BLaER1 treated with 17β-estradiol and CSF1 and Interleukin-3, amounts not matched to agents 10 nM and 100 nM (cell line): ENCODE data around the gene DIAPH2.

Experiments
- H3K27ac ChIP-seq, 11 experiments: shearing (Covaris generic); formaldehyde crosslinking; 2 replicates each; pipeline ENCODE4 v1.8.1; 2022
- H3K27me3 ChIP-seq, 11 experiments: shearing (Covaris generic); formaldehyde crosslinking; 2 replicates each; pipeline ENCODE4 v1.8.1; 2022
- H3K36me3 ChIP-seq, 11 experiments: shearing (Covaris generic); formaldehyde crosslinking; 2 replicates each; pipeline ENCODE4 v1.8.1; 2022
- H3K4me1 ChIP-seq, 10 experiments: shearing (Covaris generic); formaldehyde crosslinking; 2 replicates each; pipeline ENCODE4 v1.8.1; 2022
- H3K4me2 ChIP-seq, 11 experiments: shearing (Covaris generic); formaldehyde crosslinking; 2 replicates each; pipeline ENCODE4 v1.8.1; 2022
- H3K4me3 ChIP-seq, 10 experiments: shearing (Covaris generic); formaldehyde crosslinking; 2 replicates each; pipeline ENCODE4 v1.8.1; 2022
- H3K9ac ChIP-seq, 11 experiments: shearing (Covaris generic); formaldehyde crosslinking; 2 replicates each; pipeline ENCODE4 v1.8.1; 2022
- H3K9me3 ChIP-seq, 11 experiments: shearing (Covaris generic); formaldehyde crosslinking; replicated peaks in 1 of 11; 2 replicates each; pipeline ENCODE4 v1.8.1; 2022
- H4K20me1 ChIP-seq, 11 experiments: shearing (Covaris generic); formaldehyde crosslinking; 2 replicates each; pipeline ENCODE4 v1.8.1; 2022
- Cebpa-rat ChIP-seq, 11 experiments: shearing (Covaris generic); IDR thresholded peaks; 2 replicates each; pipeline ENCODE4 v1.8.1; 2022

The DIAPH2 gene

GRCh38 chrX:97215186-97215585, 530.5 kb downstream of the DIAPH2 start:
- Histone ChIP-seq H3K36me3 (no peaks in the 10 kb centered on the region), H3K4me3 (no peak overlapping the region), H3K9me3 (no peaks in the 10 kb centered on the region), H3K27me3 (peaks cover 75 to 100% (median 97%) of the 10 kb centered on the region in 11 experiments), H4K20me1 (peaks cover 0 to 6% (median 0%) of the 10 kb centered on the region in 11 experiments; a peak in 2 of 22 replicates), H3K9ac (no peak overlapping the region), H3K27ac (no peak overlapping the region), H3K4me2 (no peak overlapping the region), H3K4me1 (no peaks in the 10 kb centered on the region)
- TF ChIP-seq Cebpa-rat (IDR thresholded peaks at IDR 0.05) = no peak

GRCh38 chrX:97224148-97224547, 539.5 kb downstream of the DIAPH2 start:
- Histone ChIP-seq H3K9ac (no peak overlapping the region), H3K36me3 (no peaks in the 10 kb centered on the region), H3K4me2 (no peak overlapping the region), H3K27ac (no peak overlapping the region), H3K9me3 (no peaks in the 10 kb centered on the region), H3K27me3 (peaks cover 82 to 99% (median 93%) of the 10 kb centered on the region in 11 experiments), H4K20me1 (peaks cover 0 to 7% (median 0%) of the 10 kb centered on the region in 11 experiments; a peak in 2 of 22 replicates), H3K4me1 (no peaks in the 10 kb centered on the region; a peak in 1 of 20 replicates), H3K4me3 (no peak overlapping the region)
- no peak for TF ChIP-seq Cebpa-rat (IDR thresholded peaks at IDR 0.05)

- H3K4me1 ChIP-seq = no peaks in the 10 kb centered on the region
- H3K27me3 ChIP-seq = peaks cover 85 to 99% (median 96%) of the 10 kb centered on the region in 11 experiments
- H3K9ac ChIP-seq = no peak overlapping the region
- H3K4me3 ChIP-seq = no peak overlapping the region
- no peaks in the 10 kb centered on the region for H3K9me3 ChIP-seq
- H3K4me2 ChIP-seq = no peak overlapping the region
- H4K20me1 ChIP-seq = peaks cover 0 to 6% (median 0%) of the 10 kb centered on the region in 11 experiments; a peak in 4 of 22 replicates
- H3K36me3 ChIP-seq = no peaks in the 10 kb centered on the region
- no peak for TF ChIP-seq Cebpa-rat (IDR thresholded peaks at IDR 0.05)
- no peak overlapping the region for H3K27ac ChIP-seq
Observed at GRCh38 chrX:97229318-97229717, 544.7 kb downstream of the DIAPH2 start.

- Histone ChIP-seq H3K27ac (no peak overlapping the region), H3K4me2 (no peak overlapping the region), H4K20me1 (peaks cover 0 to 6% (median 0%) of the 10 kb centered on the region in 11 experiments; a peak in 4 of 22 replicates), H3K36me3 (no peaks in the 10 kb centered on the region), H3K9me3 (no peaks in the 10 kb centered on the region), H3K9ac (no peak overlapping the region), H3K4me3 (no peak overlapping the region), H3K4me1 (no peaks in the 10 kb centered on the region), H3K27me3 (peaks cover 80 to 99% (median 94%) of the 10 kb centered on the region in 11 experiments)
- TF ChIP-seq Cebpa-rat (IDR thresholded peaks at IDR 0.05) = no peak
Observed at GRCh38 chrX:97230948-97231347, 546.3 kb downstream of the DIAPH2 start.

GRCh38 chrX:97234471-97235081, 549.9 kb downstream of the DIAPH2 start:
- H3K4me2 ChIP-seq = no peak overlapping the region
- H3K27me3 ChIP-seq = peaks cover 76 to 99% (median 94%) of the 10 kb centered on the region in 11 experiments

GRCh38 chrX:97238632-97239031, 554.0 kb downstream of the DIAPH2 start:
- Histone ChIP-seq H3K4me1 (no peaks in the 10 kb centered on the region), H3K9ac (no peak overlapping the region), H3K27ac (no peak overlapping the region), H3K36me3 (no peaks in the 10 kb centered on the region), H3K4me3 (no peak overlapping the region), H4K20me1 (no peaks in the 10 kb centered on the region; a peak in 2 of 22 replicates), H3K27me3 (peaks cover 71 to 100% (median 97%) of the 10 kb centered on the region in 11 experiments), H3K4me2 (no peak overlapping the region), H3K9me3 (no peaks in the 10 kb centered on the region)
- TF ChIP-seq Cebpa-rat (IDR thresholded peaks at IDR 0.05) = no peak

More at GRCh38 chrX:97234471-97235081, 549.9 kb downstream of the DIAPH2 start:
- H3K27ac ChIP-seq = no peak overlapping the region
- no peak overlapping the region for H3K9ac ChIP-seq
- no peaks in the 10 kb centered on the region for H3K4me1 ChIP-seq
- peaks cover 0 to 5% (median 0%) of the 10 kb centered on the region in 11 experiments; a peak in 5 of 22 replicates for H4K20me1 ChIP-seq
- H3K9me3 ChIP-seq = no peaks in the 10 kb centered on the region
- no peak for TF ChIP-seq Cebpa-rat (IDR thresholded peaks at IDR 0.05)
- no peak overlapping the region for H3K4me3 ChIP-seq
- H3K36me3 ChIP-seq = no peaks in the 10 kb centered on the region

- TF ChIP-seq Cebpa-rat (IDR thresholded peaks at IDR 0.05) = no peak
- Histone ChIP-seq H3K9ac (no peak overlapping the region), H3K27ac (no peak overlapping the region), H3K36me3 (peaks cover 0 to 22% (median 0%) of the 10 kb centered on the region in 11 experiments; a peak in 3 of 22 replicates), H4K20me1 (no peaks in the 10 kb centered on the region; a peak in 2 of 22 replicates), H3K4me3 (no peak overlapping the region), H3K9me3 (no peaks in the 10 kb centered on the region), H3K4me1 (no peaks in the 10 kb centered on the region), H3K4me2 (no peak overlapping the region), H3K27me3 (peaks cover 44 to 95% (median 78%) of the 10 kb centered on the region in 11 experiments)
Observed at GRCh38 chrX:97252111-97252510, 567.5 kb downstream of the DIAPH2 start.

GRCh38 chrX:97260679-97261078, 576.0 kb downstream of the DIAPH2 start:
- H3K9me3 ChIP-seq = no peaks in the 10 kb centered on the region
- peaks cover 33 to 78% (median 59%) of the 10 kb centered on the region in 11 experiments for H3K27me3 ChIP-seq

GRCh38 chrX:97266406-97267121, 581.9 kb downstream of the DIAPH2 start:
- H3K27me3 ChIP-seq = peaks cover 22 to 75% (median 40%) of the 10 kb centered on the region in 11 experiments
- TF ChIP-seq Cebpa-rat (IDR thresholded peaks at IDR 0.05) = no peak
- no peaks in the 10 kb centered on the region for H4K20me1 ChIP-seq
- peaks cover 0 to 8% (median 0%) of the 10 kb centered on the region in 10 experiments; a peak in 1 of 20 replicates for H3K4me1 ChIP-seq
- no peak overlapping the region for H3K4me3 ChIP-seq
- H3K9me3 ChIP-seq = no peaks in the 10 kb centered on the region
- no peaks in the 10 kb centered on the region for H3K36me3 ChIP-seq
- no peak overlapping the region for H3K9ac ChIP-seq
- H3K4me2 ChIP-seq = no peak overlapping the region
- H3K27ac ChIP-seq = no peak overlapping the region

More at GRCh38 chrX:97260679-97261078, 576.0 kb downstream of the DIAPH2 start:
- TF ChIP-seq Cebpa-rat (IDR thresholded peaks at IDR 0.05) = no peak
- peaks cover 0 to 37% (median 0%) of the 10 kb centered on the region in 11 experiments; a peak in 4 of 22 replicates for H3K36me3 ChIP-seq
- no peak overlapping the region for H3K9ac ChIP-seq
- H3K4me3 ChIP-seq = no peak overlapping the region
- no peak overlapping the region for H3K4me2 ChIP-seq
- no peaks in the 10 kb centered on the region for H3K4me1 ChIP-seq
- no peaks in the 10 kb centered on the region; a peak in 2 of 22 replicates for H4K20me1 ChIP-seq
- no peak overlapping the region for H3K27ac ChIP-seq
